ENCODE data around the gene CMTM6.

- TF ChIP-seq GATA3 (IDR thresholded peaks at IDR 0.05; ENCODE audit: low read depth, low read length) (no peak), GATA2 (IDR thresholded peaks at IDR 0.05; ENCODE audit: low read depth, low read length) (no peak)
These were observed 47.7 kb downstream of the CMTM6 start for GRCh38 chr3:32454731-32455608.

Measured in SH-SY5Y (cell line).